ENCODE results near the gene DAGLA. TPM values are rescaled to one million over a fixed set of nuclear protein-coding genes. Genes with fewer than 3 reads are reported as not detected.

The DAGLA gene
- total RNA-seq, 5 donors from 2014 or later (not counting 1 experiment from before 2014, with no cell fraction given): 0.15 to 1.6 (median 0.23) TPM

GRCh38 chr11:61688365-61689163, 8.4 kb downstream of the DAGLA start:
- H3K27me3 Mint-ChIP-seq: peaks cover 14 to 16% of the 10 kb centered on the region in 2 donors
- peaks cover 0 to 4% (median 2%) of the 10 kb centered on the region in 3 donors for H3K4me1 Mint-ChIP-seq
- DNase-seq: no peak
- H3K9me3 ChIP-seq: no peaks in the 10 kb centered on the region
- WGBS (ENCODE audit: insufficient coverage): 85% methylated on average over 11 of the region's 19 CpGs
- H3K4me1 ChIP-seq (ENCODE audit: control insufficient read depth in 1 of 2, extremely low read depth in 1 of 2, insufficient read depth in 2 of 2, low read length in 2 of 2): peaks cover 17 to 35% of the 10 kb centered on the region in 2 experiments
- no peak overlapping the region for H3K4me3 ChIP-seq (ENCODE audit: control insufficient read depth in 1 of 2, extremely low read depth in 1 of 2, low read length in 1 of 2)
- no peaks in the 10 kb centered on the region for H3K36me3 Mint-ChIP-seq
- H3K27ac Mint-ChIP-seq: no peak overlapping the region
- H3K4me3 Mint-ChIP-seq: no peak overlapping the region
- H3K27me3 ChIP-seq (replicated peaks in 1 of 2; ENCODE audit: control insufficient read depth in 2 of 2, extremely low read depth in 1 of 2, insufficient read depth in 2 of 2, low read length in 1 of 2): peaks cover 0 to 64% of the 10 kb centered on the region in 2 experiments
- no peak overlapping the region for H3K27ac ChIP-seq (ENCODE audit: low read length)
- no peaks in the 10 kb centered on the region for H3K36me3 ChIP-seq (ENCODE audit: control insufficient read depth in 2 of 2, extremely low read depth in 1 of 2, insufficient read depth in 1 of 2, low read length in 1 of 2)
- no peak for ATAC-seq (replicated peaks in 1 of 4)
- CTCF ChIA-PET: no interaction called here
- H3K9me3 Mint-ChIP-seq: no peaks in the 10 kb centered on the region
- POLR2A ChIA-PET: interaction anchor here in 1 of 2 donors (0.7 kb wide), 1 partner anchor 482 kb away, joined by 6 read pairs; no protein-coding TSS in a partner anchor

- Mint-ChIP-seq H3K4me1 (peaks cover 0 to 4% (median 2%) of the 10 kb centered on the region in 3 donors), H3K27ac (no peak overlapping the region), H3K4me3 (no peak overlapping the region), H3K27me3 (peaks cover 14 to 16% of the 10 kb centered on the region in 2 donors), H3K36me3 (no peaks in the 10 kb centered on the region), H3K9me3 (no peaks in the 10 kb centered on the region)
- Histone ChIP-seq H3K4me3 (ENCODE audit: control insufficient read depth in 1 of 2, extremely low read depth in 1 of 2, low read length in 1 of 2) (no peak overlapping the region), H3K4me1 (ENCODE audit: control insufficient read depth in 1 of 2, extremely low read depth in 1 of 2, insufficient read depth in 2 of 2, low read length in 2 of 2) (peaks cover 16 to 29% of the 10 kb centered on the region in 2 experiments), H3K36me3 (ENCODE audit: control insufficient read depth in 2 of 2, extremely low read depth in 1 of 2, insufficient read depth in 1 of 2, low read length in 1 of 2) (no peaks in the 10 kb centered on the region), H3K27me3 (replicated peaks in 1 of 2; ENCODE audit: control insufficient read depth in 2 of 2, extremely low read depth in 1 of 2, insufficient read depth in 2 of 2, low read length in 1 of 2) (peaks cover 0 to 60% of the 10 kb centered on the region in 2 experiments), H3K27ac (ENCODE audit: low read length) (no peak overlapping the region), H3K9me3 (no peaks in the 10 kb centered on the region)
- ATAC-seq (replicated peaks in 1 of 4): no peak
- DNase-seq: no peak
- CTCF ChIA-PET: no interaction called here
- POLR2A ChIA-PET: no interaction called here
- WGBS (ENCODE audit: insufficient coverage): 95% methylated on average over 2 of the region's 3 CpGs
Observed at GRCh38 chr11:61689164-61689496, 8.9 kb downstream of the DAGLA start.

GRCh38 chr11:61690706-61691379, 10.7 kb downstream of the DAGLA start:
- POLR2A ChIA-PET: interaction anchor here in 1 of 2 donors (0.6 kb wide), 1 partner anchor 19 kb away, joined by 3 read pairs; no protein-coding TSS in a partner anchor
- Mint-ChIP-seq H3K4me1 (peaks cover 6 to 8% (median 6%) of the 10 kb centered on the region in 3 donors), H3K27ac (no peak overlapping the region), H3K27me3 (peaks cover 6 to 12% of the 10 kb centered on the region in 2 donors), H3K4me3 (no peak overlapping the region), H3K36me3 (no peaks in the 10 kb centered on the region), H3K9me3 (no peaks in the 10 kb centered on the region)
- no peaks in the 10 kb centered on the region for H3K9me3 ChIP-seq
- H3K27me3 ChIP-seq (replicated peaks in 1 of 2; ENCODE audit: control insufficient read depth in 2 of 2, extremely low read depth in 1 of 2, insufficient read depth in 2 of 2, low read length in 1 of 2): peaks cover 0 to 45% of the 10 kb centered on the region in 2 experiments
- ATAC-seq (replicated peaks in 1 of 4) (no peak), DNase-seq (no peak)
- peaks cover 9 to 25% of the 10 kb centered on the region in 2 experiments for H3K4me1 ChIP-seq (ENCODE audit: control insufficient read depth in 1 of 2, extremely low read depth in 1 of 2, insufficient read depth in 2 of 2, low read length in 2 of 2)
- no peak overlapping the region for H3K27ac ChIP-seq (ENCODE audit: low read length)
- 89% methylated on average over 15 of the region's 17 CpGs for WGBS (ENCODE audit: insufficient coverage)
- CTCF ChIA-PET: no interaction called here
- H3K36me3 ChIP-seq (ENCODE audit: control insufficient read depth in 2 of 2, extremely low read depth in 1 of 2, insufficient read depth in 1 of 2, low read length in 1 of 2): no peaks in the 10 kb centered on the region
- no peak overlapping the region for H3K4me3 ChIP-seq (ENCODE audit: control insufficient read depth in 1 of 2, extremely low read depth in 1 of 2, low read length in 1 of 2)

- ChIA-PET POLR2A (interaction anchor here in 1 of 2 donors (0.6 kb wide), 1 partner anchor 20 kb away, joined by 3 read pairs; no protein-coding TSS in a partner anchor), CTCF (no interaction called here)
- H3K36me3 ChIP-seq (ENCODE audit: control insufficient read depth in 2 of 2, extremely low read depth in 1 of 2, insufficient read depth in 1 of 2, low read length in 1 of 2): no peaks in the 10 kb centered on the region
- DNase-seq (no peak), ATAC-seq (replicated peaks in 1 of 4) (no peak)
- Mint-ChIP-seq H3K4me3 (no peak overlapping the region), H3K27me3 (peaks cover 4 to 8% of the 10 kb centered on the region in 2 donors), H3K36me3 (no peaks in the 10 kb centered on the region), H3K27ac (no peak overlapping the region), H3K4me1 (peaks cover 11 to 14% (median 11%) of the 10 kb centered on the region in 3 donors), H3K9me3 (no peaks in the 10 kb centered on the region)
- peaks cover 10 to 25% of the 10 kb centered on the region in 2 experiments for H3K4me1 ChIP-seq (ENCODE audit: control insufficient read depth in 1 of 2, extremely low read depth in 1 of 2, insufficient read depth in 2 of 2, low read length in 2 of 2)
- H3K9me3 ChIP-seq: no peaks in the 10 kb centered on the region
- H3K4me3 ChIP-seq (ENCODE audit: control insufficient read depth in 1 of 2, extremely low read depth in 1 of 2, low read length in 1 of 2): no peak overlapping the region
- peaks cover 0 to 37% of the 10 kb centered on the region in 2 experiments for H3K27me3 ChIP-seq (replicated peaks in 1 of 2; ENCODE audit: control insufficient read depth in 2 of 2, extremely low read depth in 1 of 2, insufficient read depth in 2 of 2, low read length in 1 of 2)
- 74% methylated on average over 10 of the region's 12 CpGs for WGBS (ENCODE audit: insufficient coverage)
- no peak overlapping the region for H3K27ac ChIP-seq (ENCODE audit: low read length)
Observed at GRCh38 chr11:61691380-61692156, 11.4 kb downstream of the DAGLA start.

- peaks cover 0 to 15% of the 10 kb centered on the region in 2 experiments for H3K27me3 ChIP-seq (replicated peaks in 1 of 2; ENCODE audit: control insufficient read depth in 2 of 2, extremely low read depth in 1 of 2, insufficient read depth in 2 of 2, low read length in 1 of 2)
- peaks cover 18 to 44% of the 10 kb centered on the region in 2 experiments for H3K4me1 ChIP-seq (ENCODE audit: control insufficient read depth in 1 of 2, extremely low read depth in 1 of 2, insufficient read depth in 2 of 2, low read length in 2 of 2)
- peaks cover 23 to 24% (median 24%) of the 10 kb centered on the region in 3 donors for H3K4me1 Mint-ChIP-seq
- no peaks in the 10 kb centered on the region for H3K9me3 ChIP-seq
- POLR2A ChIA-PET: no interaction called here
- no peak overlapping the region for H3K27ac Mint-ChIP-seq
- H3K4me3 ChIP-seq (ENCODE audit: control insufficient read depth in 1 of 2, extremely low read depth in 1 of 2, low read length in 1 of 2): no peak overlapping the region
- DNase-seq (no peak), ATAC-seq (replicated peaks in 1 of 4) (no peak)
- CTCF ChIA-PET: interaction anchor here in 1 of 2 donors (0.9 kb wide), 1 partner anchor 9 kb away, joined by 3 read pairs; no protein-coding TSS in a partner anchor
- WGBS (ENCODE audit: insufficient coverage): 90% methylated on average over 10 of the region's 11 CpGs
- H3K4me3 Mint-ChIP-seq: no peak overlapping the region
- peaks cover 0 to 3% of the 10 kb centered on the region in 2 donors for H3K27me3 Mint-ChIP-seq
- H3K9me3 Mint-ChIP-seq: no peaks in the 10 kb centered on the region
- no peaks in the 10 kb centered on the region for H3K36me3 Mint-ChIP-seq
- H3K36me3 ChIP-seq (ENCODE audit: control insufficient read depth in 2 of 2, extremely low read depth in 1 of 2, insufficient read depth in 1 of 2, low read length in 1 of 2): no peaks in the 10 kb centered on the region
- no peak overlapping the region for H3K27ac ChIP-seq (ENCODE audit: low read length)
Observed at GRCh38 chr11:61693922-61694601, 13.9 kb downstream of the DAGLA start.

All from T-cell (primary cell).